Frontal cortex (tissue), 4 donors: Measurements from ENCODE around the gene DNAI4. TPM values are rescaled to one million over a fixed set of nuclear protein-coding genes. Genes with fewer than 3 reads are reported as not detected.
A peak's percentile ranks its signal among the peaks of the same experiment; 100 is the strongest.
"Not testable (repeated sequence)": the region's sequence is repeated elsewhere in the genome, so short reads cannot be mapped to it uniquely, and the experiment has no call there.

Experiments
- DNase-seq, 2 donors: peaks; one replicate each; pipeline ENCODE4 v3.0.0; 2012; ENCODE audit warnings: low spot score in 2 of 2
- FAIRE-seq: peaks from 2 replicates; lab custom pipeline; 2012; peaks lifted over from hg19 to GRCh38; lab: Jason Lieb, UNC
- total RNA-seq: library from RNA; depleted of rRNA; stranded (reverse); fragments of >200 nt; gene quantifications from one replicate; pipeline ENCODE4 v1.2.3, GENCODE V29; 2014
- donor health status: control.
- donor health status: control.
- donor health status: control.

The DNAI4 gene
- 42.4 TPM for total RNA-seq

- no peak for FAIRE-seq
Observed at GRCh38 chr1:66924756-66925557, at the start of gene DNAI4, which contains the start of gene MIER1. Gene DNAI4, minus strand, starts transcription at chr1:66924856. Its CDS starts 25 bp downstream, at chr1:66924831. Gene MIER1, plus strand, starts transcription at chr1:66924990. Its CDS starts 39 bp downstream, at chr1:66925029.

GRCh38 chr1:66968574-66968973, 43.9 kb upstream of the DNAI4 start:
- no peak for FAIRE-seq
- no peak for DNase-seq

More at GRCh38 chr1:66924756-66925557, at the start of gene DNAI4, which contains the start of gene MIER1:
- DNase-seq, result peak; percentile 91 to 94

- not testable (repeated sequence) for FAIRE-seq, DNase-seq
Observed at GRCh38 chr1:66966188-66966873, 41.7 kb upstream of the DNAI4 start.

GRCh38 chr1:66957938-66958337, 33.3 kb upstream of the DNAI4 start:
- DNase-seq, result no peak
- FAIRE-seq, result no peak

- FAIRE-seq (no peak), DNase-seq (no peak)
Observed at GRCh38 chr1:66954208-66954607, 29.6 kb upstream of the DNAI4 start.

- FAIRE-seq, result no peak
- no peak for DNase-seq
Observed at GRCh38 chr1:66951513-66951912, 26.9 kb upstream of the DNAI4 start.

GRCh38 chr1:66947267-66947666, 22.6 kb upstream of the DNAI4 start:
- FAIRE-seq, result no peak
- no peak for DNase-seq

GRCh38 chr1:66945316-66945715, 20.7 kb upstream of the DNAI4 start:
- FAIRE-seq, result no peak
- DNase-seq, result no peak

- FAIRE-seq, result no peak
Observed at GRCh38 chr1:66944330-66945274, 19.9 kb upstream of the DNAI4 start.

GRCh38 chr1:66943361-66943969, 18.8 kb upstream of the DNAI4 start:
- DNase-seq (no peak), FAIRE-seq (no peak)

More at GRCh38 chr1:66944330-66945274, 19.9 kb upstream of the DNAI4 start:
- no peak for DNase-seq

- no peak for DNase-seq
- no peak for FAIRE-seq
Observed at GRCh38 chr1:66940981-66941380, 16.3 kb upstream of the DNAI4 start.

- FAIRE-seq (no peak), DNase-seq (no peak)
Observed at GRCh38 chr1:66938613-66939012, 14.0 kb upstream of the DNAI4 start.

- DNase-seq, result no peak
Observed at GRCh38 chr1:66937529-66938234, 13.0 kb upstream of the DNAI4 start.

GRCh38 chr1:66933887-66934700, 9.4 kb upstream of the DNAI4 start:
- FAIRE-seq (no peak), DNase-seq (no peak)

More at GRCh38 chr1:66937529-66938234, 13.0 kb upstream of the DNAI4 start:
- peak; percentile 44 for FAIRE-seq

GRCh38 chr1:66932291-66932690, 7.6 kb upstream of the DNAI4 start:
- DNase-seq (no peak), FAIRE-seq (no peak)

GRCh38 chr1:66931590-66931989, 6.9 kb upstream of the DNAI4 start:
- FAIRE-seq (no peak), DNase-seq (no peak)

GRCh38 chr1:66930823-66931174, 6.1 kb upstream of the DNAI4 start:
- FAIRE-seq (no peak), DNase-seq (no peak)
